GM13976 (cell line): ENCODE results near the gene AP1S3.
A peak's percentile ranks its signal among the peaks of the same experiment; 100 is the strongest.

Source experiments
- DNase-seq: peaks from one replicate; pipeline ENCODE4 v3.0.0; 2012; ENCODE audit warnings: low spot score
- in situ Hi-C: fragments of 300-500 bp; cut with MboI; formaldehyde crosslinking; loops from one replicate; pipeline ENCODE4 v1.12.0; 2022; ENCODE audit warnings: low sequenced_read_pairs, mixed read lengths, inconsistent platforms; ENCODE audit not compliant: unreplicated experiment
- TF ChIP-seq, protein P1 (sequence below): IDR thresholded peaks from 2 replicates; pipeline ENCODE4 v1.5.1; 2012; ENCODE audit warnings: borderline replicate concordance, mild to moderate bottlenecking; ENCODE audit not compliant: insufficient read depth; ENCODE audit errors: extremely low read depth, missing control alignments, control extremely low read depth

The AP1S3 gene

DNA sequence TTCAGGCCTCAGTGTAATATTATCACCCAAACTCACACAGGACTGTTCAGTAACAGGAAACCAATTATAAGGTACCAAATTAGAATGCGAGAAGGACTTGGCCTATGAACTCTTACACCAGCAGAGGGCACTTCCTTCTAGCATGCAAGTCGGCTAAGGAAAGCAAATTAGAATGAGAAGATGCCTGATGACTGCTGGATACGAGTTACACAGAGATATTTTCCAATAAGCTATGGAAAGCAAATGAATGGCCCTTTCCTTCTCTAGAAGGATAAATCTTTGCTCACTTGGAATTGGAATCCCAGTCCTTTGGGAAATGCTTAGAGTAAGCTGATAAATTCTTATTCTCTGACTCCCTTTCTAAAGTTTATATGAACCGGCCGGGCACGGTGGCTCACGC lies 109.8 kb downstream of the AP1S3 start:
- DNase-seq: peak; percentile 72
- in situ Hi-C loops: no loop called here
- TF ChIP-seq, protein P1, sequence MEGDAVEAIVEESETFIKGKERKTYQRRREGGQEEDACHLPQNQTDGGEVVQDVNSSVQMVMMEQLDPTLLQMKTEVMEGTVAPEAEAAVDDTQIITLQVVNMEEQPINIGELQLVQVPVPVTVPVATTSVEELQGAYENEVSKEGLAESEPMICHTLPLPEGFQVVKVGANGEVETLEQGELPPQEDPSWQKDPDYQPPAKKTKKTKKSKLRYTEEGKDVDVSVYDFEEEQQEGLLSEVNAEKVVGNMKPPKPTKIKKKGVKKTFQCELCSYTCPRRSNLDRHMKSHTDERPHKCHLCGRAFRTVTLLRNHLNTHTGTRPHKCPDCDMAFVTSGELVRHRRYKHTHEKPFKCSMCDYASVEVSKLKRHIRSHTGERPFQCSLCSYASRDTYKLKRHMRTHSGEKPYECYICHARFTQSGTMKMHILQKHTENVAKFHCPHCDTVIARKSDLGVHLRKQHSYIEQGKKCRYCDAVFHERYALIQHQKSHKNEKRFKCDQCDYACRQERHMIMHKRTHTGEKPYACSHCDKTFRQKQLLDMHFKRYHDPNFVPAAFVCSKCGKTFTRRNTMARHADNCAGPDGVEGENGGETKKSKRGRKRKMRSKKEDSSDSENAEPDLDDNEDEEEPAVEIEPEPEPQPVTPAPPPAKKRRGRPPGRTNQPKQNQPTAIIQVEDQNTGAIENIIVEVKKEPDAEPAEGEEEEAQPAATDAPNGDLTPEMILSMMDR: peak; percentile 69

DNA sequence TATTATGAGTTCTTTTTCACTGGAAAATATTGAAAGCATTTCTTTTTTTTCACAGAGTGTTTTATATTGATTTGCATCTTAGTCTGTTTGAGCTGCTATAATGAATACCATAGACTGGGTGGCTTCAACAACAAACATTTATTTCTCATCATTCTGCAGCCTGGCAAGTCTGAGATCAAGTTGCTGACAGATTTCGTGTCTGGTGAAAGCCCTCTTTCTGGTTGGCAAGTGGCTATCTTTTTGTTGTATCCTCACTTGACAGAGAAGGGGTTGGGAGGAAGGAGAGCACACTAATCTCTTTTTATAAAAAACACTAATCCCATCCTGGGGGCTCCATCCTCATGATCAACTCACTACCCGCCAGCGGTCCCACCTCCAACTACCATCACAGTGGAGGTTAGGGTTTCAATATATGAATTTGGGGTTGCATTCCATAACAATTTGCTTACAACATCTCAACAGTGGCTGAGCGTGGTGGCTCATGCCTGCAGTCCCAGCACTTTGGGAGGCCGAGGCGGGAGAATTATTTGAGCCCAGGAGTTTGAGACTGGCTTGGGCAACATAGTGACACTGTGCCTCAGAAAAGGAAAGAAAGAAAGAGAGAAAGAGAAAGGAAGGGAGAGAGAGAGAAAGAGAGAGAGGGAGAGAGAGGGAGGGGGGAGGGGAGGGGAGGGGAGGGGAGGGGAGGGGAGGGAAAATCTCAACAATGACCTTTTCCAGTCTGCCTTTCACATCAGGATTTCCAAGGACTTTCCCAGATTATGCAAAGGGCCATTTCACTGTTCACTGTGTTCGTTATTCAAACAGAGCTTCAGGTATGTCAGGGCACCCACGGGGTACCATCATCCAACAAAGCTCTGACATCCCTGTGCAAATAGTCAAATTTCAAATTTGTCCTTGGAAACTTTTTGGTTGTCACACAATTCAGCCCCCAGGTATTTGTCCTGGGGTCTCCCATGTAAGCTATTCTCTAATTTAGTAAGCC lies 111.1 kb downstream of the AP1S3 start:
- DNase-seq: no peak
- in situ Hi-C loops: no loop called here

DNA sequence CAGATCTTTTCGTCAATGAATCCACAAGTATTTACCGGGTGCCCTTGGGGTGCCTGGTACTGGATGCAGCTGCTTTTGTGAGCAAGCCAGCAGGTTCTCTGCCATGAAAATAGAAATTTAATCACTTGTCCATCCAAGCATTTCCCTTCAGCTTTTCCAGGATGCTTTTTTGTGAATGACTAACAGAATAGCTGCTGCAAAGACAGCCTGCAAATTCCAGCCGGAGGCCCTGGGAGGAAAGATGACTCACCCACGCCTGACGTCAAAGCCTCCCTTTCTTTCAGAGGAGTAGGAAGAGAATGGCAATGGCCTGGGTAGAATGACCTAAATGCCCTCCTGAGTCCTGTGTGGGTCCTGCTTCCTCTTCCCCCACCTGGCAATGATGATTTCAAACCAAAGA lies 111.9 kb downstream of the AP1S3 start:
- no peak for DNase-seq
- in situ Hi-C loops: no loop called here
- TF ChIP-seq, protein P1: no peak

More for the DNA sequence above, 111.1 kb downstream of the AP1S3 start:
- TF ChIP-seq, protein P1: no peak

DNA sequence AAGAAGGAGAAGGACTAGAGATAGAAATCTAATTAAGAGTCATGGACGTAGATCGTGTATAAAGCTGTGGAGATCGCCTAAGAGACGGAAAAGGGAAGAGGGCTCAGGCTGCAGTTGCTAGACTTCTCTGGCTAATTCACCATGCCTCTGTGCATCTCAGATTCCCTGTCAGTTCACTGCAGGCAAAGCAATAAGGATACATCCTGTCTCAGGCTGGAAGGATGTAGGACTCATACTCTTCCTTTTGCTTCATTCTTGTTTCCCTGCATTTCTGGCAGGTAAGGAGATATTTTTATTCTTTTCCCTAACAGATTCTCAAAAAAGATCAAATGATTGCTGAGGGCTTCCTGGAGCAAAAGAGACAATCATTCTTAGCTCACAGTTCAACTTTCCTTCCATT lies 112.5 kb downstream of the AP1S3 start:
- in situ Hi-C loops: no loop called here
- TF ChIP-seq, protein P1: no peak
- DNase-seq: no peak

DNA sequence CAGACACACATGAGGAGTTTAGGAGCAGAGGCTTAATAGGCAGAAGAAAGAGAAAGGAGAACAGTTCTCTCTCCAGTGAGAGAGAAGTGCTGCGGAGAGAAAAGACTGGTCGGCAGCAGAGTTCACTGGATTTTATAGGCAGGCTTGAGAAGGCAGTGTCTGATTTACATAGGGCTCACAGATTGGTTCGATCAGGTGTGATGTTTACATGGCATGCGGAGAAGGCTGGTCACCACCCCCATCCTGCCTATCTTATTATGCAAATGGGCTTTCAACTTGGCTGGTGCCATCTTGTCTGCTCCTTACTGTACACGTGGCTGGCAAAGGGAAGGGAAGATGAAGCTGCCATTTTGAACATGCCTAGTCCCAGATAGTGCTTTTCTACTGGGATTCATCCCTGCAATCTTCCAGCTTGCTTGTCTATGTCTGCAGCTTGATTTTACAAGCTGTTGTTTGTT lies 113.4 kb downstream of the AP1S3 start:
- in situ Hi-C loops: no loop called here
- TF ChIP-seq, protein P1: no peak
- DNase-seq: no peak

DNA sequence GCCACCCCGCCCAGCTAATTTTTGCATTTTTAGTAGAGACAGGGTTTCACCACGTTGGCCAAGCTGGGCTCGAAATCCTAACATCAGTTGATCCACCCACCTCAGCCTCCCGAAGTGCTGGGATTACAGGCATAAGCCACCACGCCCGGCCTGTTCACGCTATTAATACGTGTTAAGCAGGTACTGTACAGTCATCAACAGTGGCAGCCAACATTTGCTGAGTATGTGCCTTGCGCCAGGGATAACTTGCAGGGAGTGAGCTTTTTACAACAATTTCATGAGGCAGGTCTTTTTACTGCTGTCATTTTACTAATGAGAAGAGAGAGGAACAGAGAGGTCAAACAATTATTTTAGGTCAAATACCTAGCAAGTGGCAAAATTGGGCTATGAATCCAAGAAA lies 115.2 kb downstream of the AP1S3 start:
- no peak for DNase-seq
- in situ Hi-C loops: no loop called here
- TF ChIP-seq, protein P1: no peak
